Prostate gland (tissue), 2 donors: ENCODE results near the gene SULT1C3.

Experiments
- CTCF ChIP-seq, 4 experiments: fragments of 200-600 bp in 2 of 4; fragments of 450-650 bp in 2 of 4; sonication (generic) in 2 of 4; IDR thresholded peaks; 1 replicate in 3 of 4; 2 replicates in 1 of 4; pipeline ENCODE4 v1.5.1; 2016 to 2019; ENCODE audit warnings: antibody characterized with exemption in 4 of 4, mild to moderate bottlenecking in 2 of 4, moderate library complexity in 2 of 4
- POLR2A ChIP-seq: fragments of 450-650 bp; IDR thresholded peaks from one replicate; pipeline ENCODE4 v1.6.1; 2016; ENCODE audit warnings: antibody characterized with exemption, mild to moderate bottlenecking

- TF ChIP-seq POLR2A (no peak), CTCF (IDR thresholded peaks at IDR 0.05) (no peak)
Observed at GRCh38 chr2:108228006-108228405, 11.8 kb upstream of the SULT1C3 start.
